Ammon's horn (tissue), 1 donor: ENCODE measurements around the gene MCRIP2.
"Not testable (repeated sequence)": the region's sequence is repeated elsewhere in the genome, so short reads cannot be mapped to it uniquely, and the experiment has no call there.

Experiments used
- DNase-seq: peaks from one replicate; pipeline ENCODE4 v3.0.0-alpha.2; 2016; ENCODE audit warnings: low spot score

The MCRIP2 gene

GRCh38 chr16:680967-681745, 39.5 kb downstream of the MCRIP2 start:
- DNase-seq: no peak

- DNase-seq: no peak
Measured at GRCh38 chr16:681746-682427, 40.3 kb downstream of the MCRIP2 start.

GRCh38 chr16:682493-683395, 41.1 kb downstream of the MCRIP2 start:
- no peak for DNase-seq

- DNase-seq: no peak
Measured at GRCh38 chr16:683396-684070, 41.9 kb downstream of the MCRIP2 start.

GRCh38 chr16:684071-684794, 42.6 kb downstream of the MCRIP2 start, which contains the start of gene JMJD8:
JMJD8 (minus strand) TSS chr16:684334; CDS start chr16:684319, 15 bp downstream.
- peak; percentile 96 for DNase-seq

- DNase-seq: no peak
Measured at GRCh38 chr16:684961-685696, 43.5 kb downstream of the MCRIP2 start.

- DNase-seq: no peak
Measured at GRCh38 chr16:685967-686366, 44.3 kb downstream of the MCRIP2 start.

- no peak for DNase-seq
Measured at GRCh38 chr16:686459-687260, 45.0 kb downstream of the MCRIP2 start.

GRCh38 chr16:687499-687898, 45.9 kb downstream of the MCRIP2 start:
- no peak for DNase-seq

GRCh38 chr16:689175-689897, 47.7 kb downstream of the MCRIP2 start:
- no peak for DNase-seq

- not testable (repeated sequence) for DNase-seq
Measured at GRCh38 chr16:691242-691641, 49.6 kb downstream of the MCRIP2 start.

GRCh38 chr16:692356-693108, 50.9 kb downstream of the MCRIP2 start:
- no peak for DNase-seq

- no peak for DNase-seq
Measured at GRCh38 chr16:693364-693763, 51.7 kb downstream of the MCRIP2 start.

GRCh38 chr16:693766-694165, 52.1 kb downstream of the MCRIP2 start:
- no peak for DNase-seq

GRCh38 chr16:694187-694862, 52.7 kb downstream of the MCRIP2 start:
- DNase-seq: no peak

GRCh38 chr16:694863-695354, 53.3 kb downstream of the MCRIP2 start:
- DNase-seq: no peak

- DNase-seq: no peak
Measured at GRCh38 chr16:695355-696089, 53.9 kb downstream of the MCRIP2 start.
